ENCODE results near the gene NKPD1.

DNA sequence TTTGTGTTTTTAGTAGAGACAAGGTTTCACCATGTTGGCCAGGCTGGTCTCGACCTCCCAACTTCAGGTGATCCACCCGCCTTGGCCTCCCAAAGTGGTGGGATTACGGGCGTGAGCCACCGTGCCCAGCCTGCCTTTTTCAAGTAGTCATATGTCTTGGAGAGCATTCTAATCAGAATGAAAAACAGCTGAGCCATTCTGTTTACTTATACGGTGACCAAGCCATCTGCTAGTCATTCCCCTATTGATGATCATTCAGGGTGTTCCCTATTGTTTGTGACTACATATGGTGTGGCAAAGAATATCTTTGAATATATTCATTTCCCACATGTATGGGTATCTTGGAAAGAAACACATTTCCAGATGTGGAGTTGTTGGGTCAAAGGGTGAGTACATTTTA is 35.0 kb upstream of the NKPD1 start:
- TF ChIP-seq, protein P1, sequence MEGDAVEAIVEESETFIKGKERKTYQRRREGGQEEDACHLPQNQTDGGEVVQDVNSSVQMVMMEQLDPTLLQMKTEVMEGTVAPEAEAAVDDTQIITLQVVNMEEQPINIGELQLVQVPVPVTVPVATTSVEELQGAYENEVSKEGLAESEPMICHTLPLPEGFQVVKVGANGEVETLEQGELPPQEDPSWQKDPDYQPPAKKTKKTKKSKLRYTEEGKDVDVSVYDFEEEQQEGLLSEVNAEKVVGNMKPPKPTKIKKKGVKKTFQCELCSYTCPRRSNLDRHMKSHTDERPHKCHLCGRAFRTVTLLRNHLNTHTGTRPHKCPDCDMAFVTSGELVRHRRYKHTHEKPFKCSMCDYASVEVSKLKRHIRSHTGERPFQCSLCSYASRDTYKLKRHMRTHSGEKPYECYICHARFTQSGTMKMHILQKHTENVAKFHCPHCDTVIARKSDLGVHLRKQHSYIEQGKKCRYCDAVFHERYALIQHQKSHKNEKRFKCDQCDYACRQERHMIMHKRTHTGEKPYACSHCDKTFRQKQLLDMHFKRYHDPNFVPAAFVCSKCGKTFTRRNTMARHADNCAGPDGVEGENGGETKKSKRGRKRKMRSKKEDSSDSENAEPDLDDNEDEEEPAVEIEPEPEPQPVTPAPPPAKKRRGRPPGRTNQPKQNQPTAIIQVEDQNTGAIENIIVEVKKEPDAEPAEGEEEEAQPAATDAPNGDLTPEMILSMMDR (IDR thresholded peaks at IDR 0.05): no peak
- TF ChIP-seq POLR2A (IDR thresholded peaks at IDR 0.05): no peak
